CD4-positive, alpha-beta T cell treated with Interleukin-15 for 4 hours (primary cell): ENCODE measurements around the gene PACS2.

Experiments used
- DNase-seq: peaks from one replicate; pipeline ENCODE4 v3.0.0-alpha.2; 2020; ENCODE audit warnings: low spot score

PACS2 gene

GRCh38 chr14:105411017-105411941 lies 96.7 kb downstream of the PACS2 start:
- no peak for DNase-seq

- no peak for DNase-seq
Measured at GRCh38 chr14:105411985-105412770, 97.6 kb downstream of the PACS2 start.

- DNase-seq: no peak
Measured at GRCh38 chr14:105412771-105413543, 98.4 kb downstream of the PACS2 start.

- DNase-seq: no peak
Measured at GRCh38 chr14:105413544-105413886, 99.0 kb downstream of the PACS2 start.

GRCh38 chr14:105414456-105415371 lies 100.2 kb downstream of the PACS2 start:
- DNase-seq: peak; percentile 50

GRCh38 chr14:105415481-105416428 lies 101.2 kb downstream of the PACS2 start:
- DNase-seq: no peak

- no peak for DNase-seq
Measured at GRCh38 chr14:105416671-105417070, 102.1 kb downstream of the PACS2 start.

GRCh38 chr14:105417690-105418121 lies 103.2 kb downstream of the PACS2 start:
- DNase-seq: no peak

GRCh38 chr14:105418269-105419194 lies 104.0 kb downstream of the PACS2 start:
- no peak for DNase-seq

GRCh38 chr14:105419195-105420091 lies 104.9 kb downstream of the PACS2 start, which contains the start of gene MTA1:
Gene MTA1, plus strand, starts transcription at chr14:105419827. Its CDS starts 209 bp downstream, at chr14:105420036.
- DNase-seq: peak; percentile 28

GRCh38 chr14:105420101-105420973 lies 105.8 kb downstream of the PACS2 start:
- DNase-seq: no peak

GRCh38 chr14:105420974-105421674 lies 106.6 kb downstream of the PACS2 start:
- DNase-seq: no peak

- DNase-seq: no peak
Measured at GRCh38 chr14:105421723-105422615, 107.4 kb downstream of the PACS2 start.

GRCh38 chr14:105422695-105423487 lies 108.3 kb downstream of the PACS2 start:
- DNase-seq: no peak
